GM04503 (cell line): Measurements from ENCODE around the gene SUPT4H1.

Experiments used
- DNase-seq: peaks from one replicate; pipeline ENCODE4 v3.0.0-alpha.2; 2012; ENCODE audit warnings: low read depth

Gene SUPT4H1

GRCh38 chr17:58317421-58318064, 34.5 kb downstream of the SUPT4H1 start:
- DNase-seq: peak; percentile 10

DNA sequence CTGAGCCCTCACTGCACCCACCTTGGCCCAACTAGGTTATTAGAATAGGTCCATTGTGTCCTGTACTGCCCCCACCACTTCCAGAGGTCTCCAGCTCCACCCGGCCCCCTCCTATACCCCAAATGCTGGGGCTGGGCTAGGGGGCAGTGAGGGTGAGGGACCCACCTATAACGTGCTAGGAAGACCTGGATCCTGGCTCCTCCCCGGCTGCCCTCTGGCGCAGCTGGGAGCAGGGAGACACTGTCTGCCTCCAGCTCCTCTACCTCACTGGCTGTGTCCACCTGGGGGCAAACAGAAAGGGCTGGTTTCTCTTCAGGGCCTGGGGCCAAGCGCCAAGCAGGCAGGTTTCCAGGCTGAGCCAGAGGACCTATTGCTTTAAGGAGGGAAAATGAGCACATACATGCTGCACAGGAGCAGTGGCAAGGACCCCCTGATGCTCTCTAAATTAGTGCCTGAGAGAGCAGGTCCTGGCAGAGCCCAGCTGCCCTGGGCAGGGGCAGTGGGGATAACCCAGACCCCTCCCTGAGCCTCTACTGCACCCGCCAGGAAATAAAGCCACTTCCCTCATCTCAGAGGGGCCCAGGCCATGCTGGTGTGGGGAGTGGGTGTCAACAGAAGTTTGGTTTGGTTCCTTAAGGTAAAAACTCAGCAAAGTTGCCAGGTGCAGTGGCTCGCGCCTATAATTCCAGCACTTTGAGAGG, 35.6 kb downstream of the SUPT4H1 start:
- DNase-seq: no peak

- DNase-seq: no peak
Measured at GRCh38 chr17:58315750-58316149, 36.3 kb downstream of the SUPT4H1 start.

DNA sequence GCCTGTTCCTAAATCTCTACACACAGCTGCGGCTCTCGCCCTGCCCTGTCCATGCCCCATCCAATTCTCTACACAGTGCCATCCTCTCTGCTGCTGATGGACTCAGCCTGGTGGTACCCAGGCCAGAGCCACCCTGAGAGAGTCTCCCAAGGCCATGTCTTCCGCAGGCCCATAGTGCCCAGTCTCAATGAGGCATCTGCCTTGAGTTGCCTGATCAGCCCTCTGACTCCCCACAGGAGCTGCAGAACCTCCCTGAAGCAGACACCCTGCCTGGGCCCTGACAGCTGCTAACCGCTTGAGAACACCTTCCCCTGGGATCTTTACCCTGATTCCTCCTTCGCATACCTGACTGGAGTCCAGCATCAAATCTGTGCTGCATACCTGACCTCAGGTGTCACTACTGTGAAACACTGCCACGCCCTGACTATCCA, 36.7 kb downstream of the SUPT4H1 start:
- DNase-seq: no peak

- DNase-seq: no peak
Measured at GRCh38 chr17:58314706-58315015, 37.3 kb downstream of the SUPT4H1 start.

- no peak for DNase-seq
Measured at GRCh38 chr17:58313815-58314705, 37.9 kb downstream of the SUPT4H1 start.

- no peak for DNase-seq
Measured at GRCh38 chr17:58312829-58313228, 39.2 kb downstream of the SUPT4H1 start.

- no peak for DNase-seq
Measured at GRCh38 chr17:58312021-58312630, 39.9 kb downstream of the SUPT4H1 start.

DNA sequence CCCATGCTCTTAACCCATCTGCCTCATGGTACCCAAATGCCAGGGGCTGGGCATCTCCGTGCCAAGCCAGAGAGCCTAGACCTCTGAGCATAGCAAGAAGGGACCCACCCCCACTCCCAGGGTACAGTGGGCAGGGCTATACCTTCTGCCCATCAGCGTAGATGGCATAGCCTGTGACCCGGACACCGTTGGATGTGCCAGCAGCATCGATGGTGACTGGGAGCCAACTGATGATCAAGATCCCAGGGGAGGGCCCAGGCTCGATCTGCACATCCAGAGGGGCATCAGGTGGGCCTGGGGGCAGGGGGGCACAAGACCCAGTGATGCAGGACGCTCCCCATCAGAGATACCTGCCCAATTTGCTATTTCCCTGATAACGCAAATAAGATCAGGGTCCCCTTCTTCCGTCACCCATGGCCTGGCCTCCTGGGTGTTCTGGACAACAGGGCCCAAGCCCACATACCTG, 40.5 kb downstream of the SUPT4H1 start:
- DNase-seq: no peak

- no peak for DNase-seq
Measured at GRCh38 chr17:58310511-58311428, 41.2 kb downstream of the SUPT4H1 start.

- DNase-seq: no peak
Measured at GRCh38 chr17:58309918-58310259, 42.1 kb downstream of the SUPT4H1 start.

GRCh38 chr17:58308985-58309917, 42.8 kb downstream of the SUPT4H1 start:
- DNase-seq: no peak

DNA sequence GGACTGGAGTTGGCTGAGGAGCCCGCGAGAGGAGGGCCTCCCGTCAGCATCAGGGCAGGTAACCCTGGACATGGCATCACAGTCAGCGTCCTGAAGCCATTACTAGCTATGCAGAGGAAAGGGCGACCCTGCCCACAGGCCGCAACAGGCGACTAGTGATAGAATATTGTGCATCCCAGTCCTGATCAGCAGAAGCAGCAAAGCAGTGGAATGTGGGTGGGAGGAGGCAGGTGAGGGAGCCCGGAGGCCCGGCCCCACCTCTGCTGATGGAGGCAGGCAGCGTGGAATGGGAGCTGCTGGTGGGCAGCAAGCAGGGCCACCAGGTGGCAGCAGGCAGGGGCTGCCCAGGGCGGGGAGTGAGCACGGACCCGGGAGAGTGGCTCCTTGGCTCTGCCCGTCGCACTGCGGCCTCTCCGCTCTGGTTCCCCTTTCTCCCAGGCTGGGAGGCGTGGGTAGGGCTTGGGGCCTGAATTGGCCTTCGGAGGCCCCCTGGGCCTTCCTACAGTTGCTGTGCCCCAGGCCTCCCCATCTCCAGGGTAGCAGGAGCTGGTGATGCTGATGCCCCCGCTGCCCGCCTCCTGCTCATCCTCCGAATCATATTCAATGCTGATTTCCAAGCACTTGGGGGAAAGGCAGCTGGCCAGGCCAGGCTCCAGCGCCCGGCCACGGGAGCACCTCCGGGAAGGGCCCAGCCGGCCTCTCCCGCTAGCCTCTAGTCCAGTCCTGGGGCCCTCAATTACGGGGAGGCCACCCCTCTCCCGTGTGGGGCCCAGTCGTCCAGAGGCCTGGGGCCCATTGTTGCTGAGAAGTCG, 43.6 kb downstream of the SUPT4H1 start:
- DNase-seq: no peak

GRCh38 chr17:58307468-58308172, 44.4 kb downstream of the SUPT4H1 start:
- DNase-seq: no peak

DNA sequence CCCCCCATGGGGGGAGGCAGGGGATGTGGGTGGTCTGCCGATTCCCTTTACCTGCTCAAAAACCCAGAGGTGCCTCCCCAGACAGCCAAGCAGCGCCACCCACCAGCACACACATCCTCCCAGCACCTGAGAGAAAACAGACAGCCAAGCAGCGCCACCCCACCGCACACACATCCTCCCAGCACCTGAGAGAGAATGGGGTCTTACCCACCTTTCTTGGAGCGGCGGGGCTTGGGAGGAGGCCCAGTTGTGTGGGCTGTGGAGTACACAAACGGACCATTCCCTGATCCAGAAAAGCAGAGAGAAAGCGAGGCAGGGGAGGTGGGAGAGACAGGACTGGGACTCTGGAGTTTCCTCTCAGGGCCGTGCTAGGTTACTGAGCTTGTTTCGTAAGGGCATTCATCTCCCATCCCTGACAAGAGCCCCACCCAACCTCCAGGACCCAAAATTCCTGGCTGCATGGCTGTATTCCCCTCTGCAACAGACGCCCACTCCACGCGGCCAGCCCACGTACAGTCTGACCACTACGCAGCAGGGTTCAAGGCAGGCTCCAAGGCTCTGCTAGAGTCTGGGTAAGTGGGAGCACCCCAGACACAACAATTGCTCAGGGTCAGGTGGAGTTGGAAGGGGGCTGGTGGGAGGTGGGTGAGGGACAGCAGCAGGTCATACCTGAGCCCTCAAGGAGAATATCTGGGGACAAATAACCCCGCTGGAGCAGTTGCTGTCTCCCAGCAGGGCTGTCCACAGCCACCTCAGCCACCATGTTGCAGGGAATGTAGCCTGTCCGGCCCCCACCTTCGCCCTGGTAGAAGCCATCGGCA, 45.7 kb downstream of the SUPT4H1 start:
- no peak for DNase-seq

DNA sequence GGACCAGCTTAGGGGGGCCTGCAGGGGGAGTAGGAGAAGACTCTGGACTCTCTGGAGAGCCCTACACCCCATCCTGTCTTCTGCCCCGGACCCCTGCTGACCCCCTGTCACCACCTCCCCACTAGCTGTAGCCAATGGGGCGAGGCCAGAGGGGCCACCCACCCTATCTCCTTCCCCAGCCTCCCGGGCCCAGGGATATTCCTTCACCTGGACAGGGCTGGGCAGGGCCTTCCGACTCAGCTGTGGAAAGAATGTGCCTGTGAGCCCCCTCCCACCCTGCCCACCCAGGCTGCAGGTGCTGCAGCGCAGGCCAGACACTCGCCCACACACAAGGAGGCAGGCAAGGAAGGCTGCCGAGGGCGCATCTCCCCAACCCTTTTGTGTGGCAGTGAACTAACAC, 46.4 kb downstream of the SUPT4H1 start:
- DNase-seq: no peak

DNA sequence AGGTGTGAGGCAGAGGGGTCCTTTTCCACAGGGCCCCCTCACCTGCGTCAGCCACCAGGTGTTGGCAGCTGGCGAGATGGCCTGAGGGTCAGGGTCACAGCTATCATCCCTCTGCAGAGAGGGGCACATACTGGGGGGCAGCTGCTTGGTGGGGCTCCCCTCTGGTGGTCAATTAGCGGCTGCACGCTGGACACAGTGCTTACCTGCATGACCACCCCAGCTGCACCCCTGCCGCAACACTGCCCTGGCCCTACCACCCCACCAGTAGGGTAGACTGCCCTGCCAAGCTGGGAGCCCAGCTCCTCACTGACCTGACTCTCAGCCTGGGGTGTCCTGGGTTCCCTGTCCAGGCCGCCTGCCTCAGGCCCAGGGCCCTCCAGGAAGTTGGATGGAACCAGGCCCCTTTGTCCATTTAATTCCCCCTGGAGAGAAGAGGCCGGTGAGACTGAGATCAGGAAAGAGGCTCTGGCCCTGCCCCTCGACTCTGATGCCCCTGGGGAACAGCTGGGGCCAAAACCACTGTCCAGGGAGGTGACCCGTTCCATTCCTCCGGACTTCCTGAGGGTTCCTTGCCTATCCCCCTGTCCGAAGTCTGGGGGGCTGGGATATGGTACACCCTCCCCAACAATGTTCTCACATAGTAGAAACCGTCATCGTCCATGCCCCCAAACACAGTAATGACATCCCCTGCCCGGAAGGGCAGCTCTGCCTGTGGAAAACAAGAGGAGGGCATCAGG, 47.1 kb downstream of the SUPT4H1 start:
- no peak for DNase-seq
